HG02981 (cell line): ENCODE results near the gene INSM2.

ENCODE experiments used
- ATAC-seq: cut with Tn5 transposase; IDR thresholded peaks from one replicate; pipeline ENCODE4 v1.9.1; 2021; ENCODE audit warnings: mild to moderate bottlenecking, moderate library complexity; ENCODE audit not compliant: unreplicated experiment

The INSM2 gene

GRCh38 chr14:35539969-35540368 is 6.0 kb downstream of the INSM2 start:
- ATAC-seq: no peak

GRCh38 chr14:35543006-35543405 is 9.0 kb downstream of the INSM2 start:
- no peak for ATAC-seq

GRCh38 chr14:35549551-35549950 is 15.6 kb downstream of the INSM2 start:
- no peak for ATAC-seq

GRCh38 chr14:35551081-35551480 is 17.1 kb downstream of the INSM2 start:
- no peak for ATAC-seq

GRCh38 chr14:35553808-35554207 is 19.8 kb downstream of the INSM2 start:
- ATAC-seq: no peak

GRCh38 chr14:35556548-35556947 is 22.6 kb downstream of the INSM2 start:
- ATAC-seq: no peak

GRCh38 chr14:35557221-35557747 is 23.3 kb downstream of the INSM2 start:
- no peak for ATAC-seq

GRCh38 chr14:35558680-35559079 is 24.7 kb downstream of the INSM2 start:
- ATAC-seq: no peak

- no peak for ATAC-seq
Observed at GRCh38 chr14:35565871-35566464, 32.0 kb downstream of the INSM2 start.

GRCh38 chr14:35571598-35571997 is 37.6 kb downstream of the INSM2 start:
- no peak for ATAC-seq

GRCh38 chr14:35573911-35574310 is 39.9 kb downstream of the INSM2 start:
- no peak for ATAC-seq

GRCh38 chr14:35576260-35576659 is 42.3 kb downstream of the INSM2 start:
- ATAC-seq: no peak

- no peak for ATAC-seq
Observed at GRCh38 chr14:35576856-35577255, 42.9 kb downstream of the INSM2 start.

GRCh38 chr14:35578135-35578534 is 44.2 kb downstream of the INSM2 start:
- ATAC-seq: no peak

- ATAC-seq: no peak
Observed at GRCh38 chr14:35578639-35579038, 44.7 kb downstream of the INSM2 start.
